Activated CD4-positive, alpha-beta T cell treated with anti-CD3 and anti-CD28 coated beads, Interleukin-2, amount 50 U/mL, for 16 hours (primary cell): ENCODE data around the gene KCNK1.

ENCODE experiments used
- DNase-seq: peaks from one replicate; pipeline ENCODE4 v3.0.0-alpha.2; 2020

KCNK1 gene

DNA sequence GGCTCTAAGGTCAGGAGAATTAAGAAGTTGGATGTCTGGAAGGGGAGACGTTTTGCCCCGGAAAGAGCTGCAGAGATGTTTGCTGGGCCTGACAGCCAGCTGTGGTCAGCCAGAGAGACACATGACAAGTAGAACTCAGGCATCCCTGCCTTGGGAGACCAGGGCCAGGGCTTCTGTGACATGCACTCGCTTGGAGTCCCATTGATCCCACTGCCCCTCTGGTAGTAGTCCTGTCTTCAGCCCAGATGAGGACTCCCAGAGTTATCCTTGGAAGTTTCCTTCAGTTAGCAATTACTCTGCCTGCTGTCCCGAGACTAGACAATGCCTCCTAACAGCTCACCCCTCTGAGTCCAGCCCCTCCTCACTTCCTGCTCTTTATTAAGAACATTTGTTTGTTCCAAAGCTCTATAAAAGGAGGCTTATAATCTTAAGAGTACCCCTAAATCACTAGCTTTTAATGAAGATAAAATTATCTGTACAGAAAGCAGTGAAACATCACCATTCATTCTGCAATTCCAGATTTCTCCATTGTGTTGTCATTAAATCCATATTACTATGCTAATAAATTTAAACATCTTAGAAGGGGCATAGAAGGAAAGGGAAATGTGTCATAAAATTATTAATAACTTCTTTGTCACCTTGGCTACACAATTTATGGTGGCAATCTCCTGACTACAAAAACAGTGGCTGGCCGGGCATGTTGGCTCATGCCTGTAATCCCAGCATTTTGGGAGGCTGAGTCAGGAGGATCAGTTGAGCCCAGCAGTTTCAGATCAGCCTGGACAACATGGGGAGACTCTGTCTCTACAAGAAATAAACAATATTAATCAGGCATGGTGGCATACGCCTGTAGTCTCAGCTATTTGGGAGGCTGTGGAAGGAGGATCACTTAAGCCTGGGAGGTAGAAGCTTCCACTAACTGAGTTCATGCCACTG is 94.2 kb downstream of the KCNK1 start:
- DNase-seq = no peak

DNA sequence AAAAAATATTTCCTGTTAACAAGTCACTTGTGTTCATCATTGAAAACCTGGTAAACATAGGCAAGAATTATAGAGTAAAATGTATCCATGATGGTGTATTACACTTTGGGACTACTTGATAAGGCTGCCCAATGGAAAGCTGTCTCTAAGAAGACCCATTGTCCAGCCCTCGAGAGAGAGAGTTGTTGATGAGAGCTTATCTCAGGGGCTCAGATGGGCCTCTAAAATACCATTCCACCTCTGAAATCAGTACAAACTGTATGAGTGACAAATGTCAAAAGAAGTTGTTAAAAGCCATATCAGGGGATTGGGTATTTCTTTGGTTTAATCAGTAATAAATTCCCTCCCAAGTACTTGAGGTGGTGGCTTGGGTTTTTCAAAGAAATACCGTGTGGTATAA is 96.1 kb downstream of the KCNK1 start:
- DNase-seq = no peak

DNA sequence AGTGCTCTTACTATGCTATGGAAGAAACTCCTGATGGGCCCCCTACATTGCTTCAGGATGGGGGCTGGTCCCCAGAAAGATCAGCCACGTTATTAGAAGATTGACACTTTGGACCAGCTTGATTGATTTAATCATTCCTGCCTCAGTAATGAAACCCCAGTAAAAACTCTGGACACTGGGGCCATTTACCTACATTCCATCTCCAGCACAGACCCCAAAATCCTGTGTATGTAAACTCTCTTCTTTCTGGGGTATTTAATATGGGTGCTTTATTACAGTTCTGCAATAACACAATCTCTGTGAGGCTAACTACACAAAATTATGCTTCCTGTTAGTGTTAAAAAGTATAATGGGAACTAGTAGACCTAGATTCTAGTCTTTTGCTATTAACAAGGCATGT is 96.6 kb downstream of the KCNK1 start:
- no peak for DNase-seq

DNA sequence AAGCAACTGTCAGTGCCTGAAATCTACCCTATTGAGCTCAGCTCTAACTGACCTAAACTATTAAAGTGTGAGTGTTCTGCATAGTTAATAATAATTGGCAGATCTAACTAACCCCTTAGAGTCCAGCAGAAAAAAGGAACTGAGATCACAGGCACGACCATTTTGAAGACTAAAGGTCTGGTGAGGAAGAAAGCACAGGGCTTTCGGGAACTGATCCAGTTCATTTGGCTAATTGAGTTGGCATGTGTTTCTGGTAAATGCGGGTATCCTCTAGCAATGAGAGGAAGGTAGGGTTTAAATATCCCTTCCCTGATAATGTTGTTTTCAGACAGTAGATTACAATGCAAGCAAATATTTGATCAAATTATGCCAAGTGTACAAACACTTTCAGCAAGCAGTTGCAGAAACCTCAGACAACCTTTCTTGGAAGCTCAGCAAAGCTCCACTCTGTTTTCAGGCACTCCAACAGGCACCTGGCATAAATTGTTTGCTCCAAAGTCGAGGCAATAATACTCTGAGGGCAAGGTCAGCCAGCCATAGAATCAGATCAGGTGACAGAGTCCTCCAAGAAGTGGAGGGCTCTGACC is 100.8 kb downstream of the KCNK1 start:
- DNase-seq = no peak

DNA sequence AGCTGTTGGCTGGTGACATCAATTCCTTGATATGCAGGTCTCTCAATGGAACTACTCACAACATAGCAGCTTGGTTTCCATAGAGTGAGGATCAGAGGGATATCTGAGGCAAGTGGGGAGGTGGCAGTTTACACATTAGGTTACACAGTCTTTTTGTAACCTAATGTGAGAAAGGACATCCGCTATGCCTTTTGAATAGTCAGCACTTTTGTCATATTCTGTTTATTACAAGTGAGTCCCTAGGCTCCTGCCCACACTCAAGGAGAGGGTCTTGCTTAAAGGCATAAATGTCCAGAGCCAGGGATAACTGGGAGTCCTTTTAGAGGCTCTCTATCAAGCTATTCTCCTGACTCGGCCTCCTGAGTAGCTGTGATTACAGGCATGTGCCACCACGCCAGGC is 104.2 kb downstream of the KCNK1 start:
- DNase-seq = no peak

DNA sequence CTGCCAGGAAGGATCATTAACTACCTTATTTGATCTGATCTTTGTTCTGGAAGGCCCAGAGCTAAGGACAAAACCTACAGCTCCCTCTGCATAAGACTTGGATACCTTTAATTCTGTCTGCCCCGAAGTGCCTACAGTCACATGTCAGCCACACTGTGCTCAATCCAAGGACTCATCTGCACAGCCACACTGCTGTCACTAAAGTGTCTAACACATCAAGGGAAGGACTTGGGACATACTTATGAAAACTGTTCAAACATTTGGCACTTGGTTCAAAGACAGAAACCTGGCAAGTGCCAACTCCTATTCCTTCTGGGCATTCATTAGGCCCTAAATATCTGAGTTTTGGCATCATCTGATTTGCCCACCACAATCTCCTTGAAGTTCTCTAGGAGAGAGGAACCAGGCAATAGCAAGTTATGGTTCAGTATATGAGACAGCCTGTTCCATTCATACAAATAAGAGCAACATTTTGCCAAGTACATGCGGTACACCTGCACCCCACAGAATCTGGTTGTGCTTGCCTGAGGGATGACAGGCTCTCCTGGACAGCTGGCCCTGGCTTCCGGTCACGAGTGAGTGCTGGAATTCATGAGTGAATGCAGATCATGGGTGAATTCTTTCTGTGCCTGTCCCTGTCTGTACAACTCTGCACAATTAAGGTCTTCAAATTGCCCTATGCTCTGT is 105.9 kb downstream of the KCNK1 start:
- no peak for DNase-seq

DNA sequence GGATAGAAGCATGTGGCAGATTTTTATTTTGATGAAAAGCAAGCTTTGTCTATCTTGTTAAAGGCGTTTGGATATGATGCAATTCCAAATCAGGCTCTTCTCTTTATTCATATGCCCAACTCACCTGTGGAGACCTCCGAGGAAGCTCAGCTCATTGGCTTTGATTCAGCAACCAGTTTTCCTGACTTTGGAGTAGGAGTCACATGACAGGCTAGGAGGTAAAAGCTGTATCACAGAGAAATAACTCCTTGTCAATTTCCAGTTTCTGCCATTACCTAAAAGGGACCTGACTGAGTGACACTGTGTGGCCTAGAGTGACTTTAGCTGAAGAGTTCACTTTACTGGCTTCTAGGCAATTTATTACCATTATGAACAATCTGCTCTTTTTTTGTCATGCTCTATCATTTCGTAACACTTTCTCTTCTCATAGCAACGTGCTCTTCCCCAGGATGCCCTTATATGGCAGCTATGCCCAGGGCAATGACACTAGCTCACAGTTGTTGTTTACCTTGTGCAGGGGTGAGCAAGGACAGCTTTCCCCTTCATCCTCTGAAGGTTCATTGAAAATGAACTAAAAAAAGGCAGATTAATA is 107.2 kb downstream of the KCNK1 start:
- DNase-seq = peak; percentile 47
